ENCODE measurements around the gene EFCAB10. TPM values are rescaled to one million over a fixed set of nuclear protein-coding genes. Genes with fewer than 3 reads are reported as not detected.
A peak's percentile ranks its signal among the peaks of the same experiment; 100 is the strongest.

The EFCAB10 gene
- total RNA-seq, 1 donor from 2014 or later, result not detected

DNA sequence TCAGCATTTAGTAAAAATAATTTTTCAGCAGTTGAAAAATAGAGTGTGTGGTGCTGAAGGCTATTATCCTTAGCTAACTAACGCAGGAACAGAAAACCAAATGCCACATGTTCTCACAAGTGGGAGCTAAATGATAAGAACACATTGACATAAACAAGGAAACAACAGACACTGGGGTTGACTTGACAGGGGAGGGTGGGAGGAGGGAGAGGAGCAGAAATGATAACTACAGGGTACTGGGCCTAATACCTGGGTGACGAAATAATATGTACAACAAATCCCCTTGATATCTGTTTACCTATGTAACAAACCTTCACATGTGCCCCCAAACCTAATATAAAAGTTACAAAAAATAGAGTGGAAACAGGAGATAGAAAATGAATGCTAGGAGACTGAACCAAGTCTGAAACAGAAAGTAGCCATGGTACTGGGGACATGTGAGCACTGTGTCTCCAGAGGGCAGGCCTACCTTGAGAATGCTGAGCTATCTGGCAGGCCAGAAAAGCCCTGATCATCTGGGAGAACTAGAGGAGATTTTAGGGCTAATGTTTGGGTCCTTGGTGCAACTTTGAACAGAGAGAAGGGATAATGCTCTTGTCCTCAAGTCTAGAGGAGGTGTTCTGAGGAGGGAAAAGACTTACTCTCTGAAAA lies 4.7 kb upstream of the EFCAB10 start:
- DNase-seq, result peak; percentile 69
- Mint-ChIP-seq H3K36me3 (ENCODE audit: low read depth) (no peaks in the 10 kb centered on the region), H3K27ac (peak overlapping the region; percentile 54), H3K4me1 (peaks cover 14% of the 10 kb centered on the region), H3K4me3 (no peak overlapping the region), H3K27me3 (no peaks in the 10 kb centered on the region), H3K9me3 (peaks cover 3% of the 10 kb centered on the region)
- intact Hi-C loops (cut with micrococcal nuclease), result no loop called here

DNA sequence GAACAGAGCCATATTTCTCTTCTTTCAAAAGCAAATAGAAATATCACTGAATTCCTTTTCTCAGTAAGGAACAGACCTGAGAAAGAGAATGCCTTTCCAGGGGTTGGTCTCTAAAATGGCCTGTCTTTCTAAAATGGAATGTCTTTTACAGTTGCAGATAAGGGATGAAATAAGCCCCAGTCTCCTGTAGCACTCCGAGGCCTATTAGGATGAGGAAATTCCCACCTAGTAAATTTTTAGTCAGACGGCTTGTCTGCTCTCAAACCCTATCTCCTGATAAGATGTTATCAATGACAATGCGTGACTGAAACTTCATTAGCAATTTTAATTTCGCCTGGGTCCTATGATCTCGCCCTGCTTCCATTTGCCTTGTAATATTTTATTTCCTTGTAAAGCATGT lies 2.9 kb upstream of the EFCAB10 start:
- H3K4me3 Mint-ChIP-seq, result no peak overlapping the region
- peaks cover 2% of the 10 kb centered on the region for H3K27me3 Mint-ChIP-seq
- intact Hi-C loops (cut with micrococcal nuclease), result no loop called here
- H3K4me1 Mint-ChIP-seq, result peaks cover 10% of the 10 kb centered on the region
- no peak overlapping the region for H3K27ac Mint-ChIP-seq
- H3K9me3 Mint-ChIP-seq, result peaks cover 3% of the 10 kb centered on the region
- no peaks in the 10 kb centered on the region for H3K36me3 Mint-ChIP-seq (ENCODE audit: low read depth)
- DNase-seq, result no peak

DNA sequence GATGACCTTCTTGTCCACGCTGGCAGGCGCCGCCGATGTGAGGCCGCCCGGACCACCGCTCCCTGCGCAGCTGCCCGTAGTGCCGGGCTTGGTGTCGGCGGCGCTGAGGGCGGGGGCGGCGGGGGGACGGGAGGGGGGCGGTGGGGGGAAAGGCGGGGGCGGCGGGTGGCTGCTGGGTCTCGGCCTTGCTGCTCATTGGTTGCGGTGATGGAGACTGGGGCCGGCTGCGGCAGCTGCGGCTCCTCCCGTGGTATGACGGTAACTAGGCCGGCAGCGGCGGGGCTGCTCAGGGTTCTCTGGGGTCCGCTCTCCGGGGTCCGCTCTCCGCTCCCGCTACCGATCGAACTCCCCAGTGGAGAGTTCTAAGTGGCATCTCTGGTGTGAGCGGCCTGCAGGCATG lies 1.8 kb upstream of the EFCAB10 start:
- Mint-ChIP-seq H3K9me3 (peaks cover 3% of the 10 kb centered on the region), H3K27ac (no peak overlapping the region), H3K4me1 (peaks cover 7% of the 10 kb centered on the region), H3K27me3 (peaks cover 2% of the 10 kb centered on the region), H3K4me3 (no peak overlapping the region), H3K36me3 (ENCODE audit: low read depth) (no peaks in the 10 kb centered on the region)
- no peak for DNase-seq
- intact Hi-C loops (cut with micrococcal nuclease), result no loop called here

DNA sequence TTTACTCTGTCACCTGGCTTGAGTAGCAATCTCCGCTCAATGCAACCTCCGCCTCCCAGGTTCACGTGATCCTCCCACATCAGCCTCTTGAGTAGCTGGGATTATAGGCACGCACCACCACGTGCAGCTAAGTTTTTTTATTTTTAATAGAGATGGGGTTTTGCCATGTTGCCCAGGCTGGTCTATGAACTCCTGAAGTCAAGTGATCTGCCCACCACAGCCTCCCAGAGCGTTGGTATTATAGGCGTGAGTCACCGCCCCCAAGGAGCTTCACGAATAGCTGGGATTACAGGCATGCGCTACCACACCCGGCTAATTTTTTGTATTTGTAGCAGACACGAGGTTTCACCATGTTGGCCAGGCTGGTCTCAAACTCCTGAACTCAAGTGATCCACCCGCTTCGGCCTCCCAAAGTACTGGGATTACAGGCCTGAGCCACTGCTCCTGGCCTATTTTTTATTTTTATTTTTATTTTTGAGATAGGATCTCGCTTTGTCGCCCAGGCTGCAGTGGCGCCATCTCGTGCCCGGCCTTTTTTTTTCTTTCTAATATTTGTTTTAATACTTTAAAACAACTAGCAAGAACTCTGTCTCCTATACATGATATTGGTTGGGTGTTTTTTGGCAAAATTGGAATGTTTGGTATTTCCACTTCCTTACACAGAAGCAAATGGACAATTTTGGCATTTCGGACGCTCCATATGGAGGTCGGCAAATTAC lies 1.1 kb downstream of the EFCAB10 start:
- intact Hi-C loops (cut with micrococcal nuclease), result no loop called here
- Mint-ChIP-seq H3K4me3 (no peak overlapping the region), H3K27me3 (peaks cover 2% of the 10 kb centered on the region), H3K36me3 (ENCODE audit: low read depth) (no peaks in the 10 kb centered on the region), H3K4me1 (peaks cover 5% of the 10 kb centered on the region), H3K27ac (no peak overlapping the region), H3K9me3 (peaks cover 3% of the 10 kb centered on the region)
- no peak for DNase-seq

GRCh38 chr7:105578496-105578895 lies 2.8 kb downstream of the EFCAB10 start:
- Mint-ChIP-seq H3K4me3 (no peak overlapping the region), H3K4me1 (peaks cover 5% of the 10 kb centered on the region), H3K36me3 (ENCODE audit: low read depth) (peaks cover 2% of the 10 kb centered on the region), H3K27me3 (peaks cover 2% of the 10 kb centered on the region), H3K9me3 (no peaks in the 10 kb centered on the region), H3K27ac (no peak overlapping the region)
- DNase-seq, result no peak
- intact Hi-C loops (cut with micrococcal nuclease), result no loop called here

DNA sequence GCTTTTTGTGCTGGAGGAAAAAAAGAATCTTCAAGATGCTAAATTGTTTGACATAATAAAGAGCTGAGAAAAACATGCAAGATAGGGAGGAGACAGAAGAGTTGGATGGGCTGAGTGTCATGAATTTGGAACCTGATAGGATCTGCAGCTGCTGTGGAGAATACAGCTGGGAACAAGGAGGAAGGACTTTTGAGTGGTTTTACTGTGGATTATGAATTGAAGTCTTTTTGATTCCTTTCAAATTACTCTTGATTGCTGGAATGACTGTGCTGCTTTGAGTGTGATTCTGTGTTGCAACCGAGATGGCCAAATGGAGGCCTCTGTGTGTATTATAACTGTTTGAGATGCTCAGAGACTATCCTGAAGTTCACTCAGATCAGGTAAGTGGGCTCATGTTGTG lies 4.0 kb downstream of the EFCAB10 start:
- Mint-ChIP-seq H3K27ac (no peak overlapping the region), H3K27me3 (peaks cover 2% of the 10 kb centered on the region), H3K9me3 (no peaks in the 10 kb centered on the region), H3K36me3 (ENCODE audit: low read depth) (peaks cover 2% of the 10 kb centered on the region), H3K4me3 (no peak overlapping the region), H3K4me1 (peaks cover 5% of the 10 kb centered on the region)
- no peak for DNase-seq
- intact Hi-C loops (cut with micrococcal nuclease), result no loop called here

GRCh38 chr7:105571891-105572290 lies 9.4 kb downstream of the EFCAB10 start:
- Mint-ChIP-seq H3K4me3 (no peak overlapping the region), H3K36me3 (ENCODE audit: low read depth) (peaks cover 20% of the 10 kb centered on the region), H3K27me3 (no peaks in the 10 kb centered on the region), H3K9me3 (no peaks in the 10 kb centered on the region), H3K27ac (no peak overlapping the region), H3K4me1 (no peaks in the 10 kb centered on the region)
- DNase-seq, result no peak
- intact Hi-C loops (cut with micrococcal nuclease), result no loop called here

DNA sequence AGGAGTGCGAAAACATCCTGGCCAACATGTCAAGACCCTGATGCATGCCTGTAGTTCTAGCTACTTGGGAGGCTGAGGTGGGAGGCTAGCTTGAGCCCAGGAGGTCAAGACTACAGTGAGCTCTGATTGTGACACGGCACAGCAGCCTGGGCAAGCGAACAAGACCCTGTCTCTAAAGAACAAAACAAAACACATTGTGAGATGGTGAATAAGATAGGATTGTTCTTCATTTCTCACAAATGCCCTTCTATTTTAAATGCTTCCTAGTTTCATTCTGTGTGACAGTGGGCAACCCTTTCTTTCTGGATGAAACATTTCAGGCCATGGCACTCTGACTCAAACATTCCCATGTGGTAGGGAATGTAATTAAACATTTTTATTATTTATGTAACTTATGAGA lies 13.5 kb downstream of the EFCAB10 start:
- Mint-ChIP-seq H3K4me1 (no peaks in the 10 kb centered on the region), H3K4me3 (no peak overlapping the region), H3K36me3 (ENCODE audit: low read depth) (peaks cover 43% of the 10 kb centered on the region), H3K9me3 (no peaks in the 10 kb centered on the region), H3K27me3 (no peaks in the 10 kb centered on the region), H3K27ac (no peak overlapping the region)
- intact Hi-C loops (cut with micrococcal nuclease), result no loop called here
- DNase-seq, result no peak

- Mint-ChIP-seq H3K9me3 (no peaks in the 10 kb centered on the region), H3K4me3 (no peak overlapping the region), H3K27ac (no peak overlapping the region), H3K27me3 (no peaks in the 10 kb centered on the region), H3K36me3 (ENCODE audit: low read depth) (peaks cover 45% of the 10 kb centered on the region), H3K4me1 (no peaks in the 10 kb centered on the region)
- intact Hi-C loops (cut with micrococcal nuclease), result no loop called here
- no peak for DNase-seq
Observed at GRCh38 chr7:105567024-105567423, 14.3 kb downstream of the EFCAB10 start.

DNA sequence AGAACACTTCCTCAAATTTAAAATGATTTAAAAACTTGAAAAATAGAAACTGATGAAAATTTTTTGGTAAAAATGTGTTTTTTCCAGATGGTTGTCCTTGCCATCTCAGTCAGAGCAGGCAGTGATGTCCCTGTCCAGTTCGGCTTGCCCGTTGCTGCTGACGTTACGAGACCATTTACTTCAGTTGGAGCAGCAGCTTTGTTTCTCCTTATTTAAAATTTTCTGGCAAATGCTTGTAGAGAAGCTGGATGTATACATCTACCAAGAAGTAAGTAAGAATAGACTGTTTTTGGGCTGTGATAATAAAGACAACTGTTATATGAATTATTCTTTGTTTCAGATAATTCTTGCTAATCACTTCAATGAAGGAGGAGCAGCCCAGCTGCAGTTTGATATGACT lies 16.1 kb downstream of the EFCAB10 start:
- peaks cover 44% of the 10 kb centered on the region for H3K36me3 Mint-ChIP-seq (ENCODE audit: low read depth)
- intact Hi-C loops (cut with micrococcal nuclease), result no loop called here
- no peak overlapping the region for H3K4me3 Mint-ChIP-seq
- H3K9me3 Mint-ChIP-seq, result no peaks in the 10 kb centered on the region
- no peak overlapping the region for H3K27ac Mint-ChIP-seq
- H3K27me3 Mint-ChIP-seq, result no peaks in the 10 kb centered on the region
- no peaks in the 10 kb centered on the region for H3K4me1 Mint-ChIP-seq
- DNase-seq, result no peak

DNA sequence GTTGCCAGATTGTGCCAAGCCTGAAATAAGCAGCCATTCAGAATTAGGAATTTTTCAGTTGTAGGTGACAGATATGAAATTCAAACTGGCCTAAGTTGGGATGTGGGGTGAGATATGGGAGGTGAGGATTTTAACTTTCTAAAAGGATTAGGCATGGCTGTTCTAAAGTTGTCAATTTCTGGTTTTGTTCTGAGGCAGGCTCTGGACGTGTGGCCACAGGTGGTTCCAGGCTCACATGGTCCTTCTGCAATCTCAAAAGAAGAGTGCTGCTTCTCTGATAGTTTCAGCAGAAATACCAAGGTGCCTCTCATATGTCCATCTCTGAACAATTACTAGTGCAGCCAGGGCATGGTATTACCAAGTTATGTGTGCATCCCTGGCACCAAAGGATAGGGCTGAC lies 21.4 kb downstream of the EFCAB10 start:
- Mint-ChIP-seq H3K9me3 (no peaks in the 10 kb centered on the region), H3K4me1 (no peaks in the 10 kb centered on the region), H3K4me3 (no peak overlapping the region), H3K36me3 (ENCODE audit: low read depth) (peaks cover 43% of the 10 kb centered on the region), H3K27ac (no peak overlapping the region), H3K27me3 (no peaks in the 10 kb centered on the region)
- DNase-seq, result no peak
- intact Hi-C loops (cut with micrococcal nuclease), result no loop called here

DNA sequence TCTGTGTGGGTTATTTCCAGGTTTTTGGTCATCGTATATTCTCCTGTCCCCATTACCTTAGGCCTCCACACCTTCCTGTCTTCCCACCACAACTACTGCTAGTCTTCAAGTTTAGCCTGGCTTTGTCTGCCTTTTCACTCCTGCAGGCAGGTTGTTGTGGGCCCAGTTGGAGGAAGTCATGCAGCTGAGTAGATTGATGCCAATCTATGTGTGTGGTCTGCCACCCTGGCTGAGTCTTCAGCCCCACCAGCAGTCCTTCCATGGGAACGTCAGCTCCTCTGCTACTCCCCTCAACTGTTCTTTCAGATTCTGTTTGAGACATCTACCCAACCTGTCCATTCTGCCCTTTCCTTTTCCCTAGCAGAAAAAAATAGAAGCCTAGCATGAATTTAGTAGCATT lies 43.0 kb downstream of the EFCAB10 start:
- Mint-ChIP-seq H3K27me3 (no peaks in the 10 kb centered on the region), H3K4me1 (peaks cover 9% of the 10 kb centered on the region), H3K27ac (no peak overlapping the region), H3K36me3 (ENCODE audit: low read depth) (peaks cover 44% of the 10 kb centered on the region), H3K9me3 (no peaks in the 10 kb centered on the region), H3K4me3 (no peak overlapping the region)
- intact Hi-C loops (cut with micrococcal nuclease), result no loop called here
- no peak for DNase-seq

GRCh38 chr7:105532709-105533460 lies 48.4 kb downstream of the EFCAB10 start:
- Mint-ChIP-seq H3K9me3 (no peaks in the 10 kb centered on the region), H3K27me3 (no peaks in the 10 kb centered on the region), H3K4me1 (peaks cover 25% of the 10 kb centered on the region), H3K36me3 (ENCODE audit: low read depth) (peaks cover 17% of the 10 kb centered on the region), H3K27ac (peak overlapping the region; percentile 93), H3K4me3 (peak overlapping the region; percentile 93)
- intact Hi-C loops (cut with micrococcal nuclease), result loop anchor here (1.0 to 5.0 kb wide), 5 partner anchors 11 to 591 kb away; partner anchors contain the start of genes KMT2E, PUS7 and SRPK2
- DNase-seq, result no peak
